ENCODE data around the gene CYTH3. TPM values are rescaled to one million over a fixed set of nuclear protein-coding genes. Genes with fewer than 3 reads are reported as not detected.

The CYTH3 gene
- total and polyA plus RNA-seq, 2 donors (not counting 3 experiments of a cell fraction or from before 2014, with no cell fraction given): 8.6 to 11.2 TPM

DNA sequence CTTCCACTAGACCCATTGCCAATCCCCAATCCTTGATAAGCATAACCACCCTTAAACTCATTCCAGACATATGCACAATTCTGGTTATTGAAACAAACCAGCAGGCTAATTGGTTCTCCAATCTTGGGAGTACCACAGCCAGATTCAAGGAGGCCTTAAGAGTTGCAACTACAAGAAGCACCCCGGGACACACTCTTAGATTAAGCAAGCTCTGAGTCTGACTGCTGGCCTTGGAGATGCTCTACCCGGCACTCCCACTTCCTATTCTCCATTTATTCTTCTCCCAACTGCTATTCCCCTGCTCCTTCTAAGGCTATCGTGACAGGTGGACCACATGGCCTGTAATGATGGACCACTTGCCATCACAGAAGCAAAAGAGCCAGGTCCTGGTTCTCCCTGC lies 40.3 kb downstream of the CYTH3 start:
- DNase-seq (ENCODE audit: low read depth, low spot score) (no peak), FAIRE-seq (no peak)
- H3K4me1 ChIP-seq (ENCODE audit: control insufficient read depth, extremely low read depth, insufficient read depth, low read length): peaks cover 9% of the 10 kb centered on the region
- H3K4me2 ChIP-seq (ENCODE audit: insufficient read depth, low read length): peak overlapping the region; percentile 38
- no peak overlapping the region for H3K27ac ChIP-seq (ENCODE audit: insufficient read depth, low read depth, low read length)
- no TSS peak for BruUV-seq (replicated peaks)
- TF ChIP-seq JUN (IDR thresholded peaks at IDR 0.05; ENCODE audit: borderline replicate concordance, insufficient read depth, insufficient read length, low read depth) (no peak), FOS (IDR thresholded peaks at IDR 0.05; ENCODE audit: borderline replicate concordance, insufficient read depth, low read length) (no peak), GATA2 (IDR thresholded peaks at IDR 0.05; ENCODE audit: insufficient read depth, insufficient read length, low read depth, low read length) (no peak), POLR2AphosphoS5 (IDR thresholded peaks at IDR 0.05; ENCODE audit: insufficient read depth, low read depth, low read length) (no peak), EZH2 (IDR thresholded peaks at IDR 0.05; ENCODE audit: borderline replicate concordance, low read depth, low read length, severe bottlenecking) (no peak), MAX (IDR thresholded peaks at IDR 0.05; ENCODE audit: insufficient read depth, insufficient read length) (no peak), POLR2A (IDR thresholded peaks at IDR 0.05; ENCODE audit: low read depth, low read length) (no peak), MYC (IDR thresholded peaks at IDR 0.05; ENCODE audit: low read depth, low read length) (no peak)
- TF ChIP-seq, protein P1, sequence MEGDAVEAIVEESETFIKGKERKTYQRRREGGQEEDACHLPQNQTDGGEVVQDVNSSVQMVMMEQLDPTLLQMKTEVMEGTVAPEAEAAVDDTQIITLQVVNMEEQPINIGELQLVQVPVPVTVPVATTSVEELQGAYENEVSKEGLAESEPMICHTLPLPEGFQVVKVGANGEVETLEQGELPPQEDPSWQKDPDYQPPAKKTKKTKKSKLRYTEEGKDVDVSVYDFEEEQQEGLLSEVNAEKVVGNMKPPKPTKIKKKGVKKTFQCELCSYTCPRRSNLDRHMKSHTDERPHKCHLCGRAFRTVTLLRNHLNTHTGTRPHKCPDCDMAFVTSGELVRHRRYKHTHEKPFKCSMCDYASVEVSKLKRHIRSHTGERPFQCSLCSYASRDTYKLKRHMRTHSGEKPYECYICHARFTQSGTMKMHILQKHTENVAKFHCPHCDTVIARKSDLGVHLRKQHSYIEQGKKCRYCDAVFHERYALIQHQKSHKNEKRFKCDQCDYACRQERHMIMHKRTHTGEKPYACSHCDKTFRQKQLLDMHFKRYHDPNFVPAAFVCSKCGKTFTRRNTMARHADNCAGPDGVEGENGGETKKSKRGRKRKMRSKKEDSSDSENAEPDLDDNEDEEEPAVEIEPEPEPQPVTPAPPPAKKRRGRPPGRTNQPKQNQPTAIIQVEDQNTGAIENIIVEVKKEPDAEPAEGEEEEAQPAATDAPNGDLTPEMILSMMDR (IDR thresholded peaks at IDR 0.05; ENCODE audit: extremely low read depth in 1 of 2, insufficient read depth in 1 of 2, low read depth in 1 of 2, low read length in 2 of 2): no peak
- H3K36me3 ChIP-seq (ENCODE audit: control insufficient read depth in 2 of 2, extremely low read depth in 1 of 2, insufficient read depth in 2 of 2, low read length in 2 of 2): no peaks in the 10 kb centered on the region
- H3K9ac ChIP-seq (replicated peaks; ENCODE audit: extremely low read depth, insufficient read depth, low read length): no peak overlapping the region
- POLR2A ChIA-PET: no interaction called here
- no peak overlapping the region for H3K4me3 ChIP-seq (replicated peaks in 1 of 3; ENCODE audit: insufficient read depth in 1 of 3, low read depth in 1 of 3, low read length in 3 of 3)
- H3K9me1 ChIP-seq (replicated peaks; ENCODE audit: control insufficient read depth, extremely low read depth, insufficient read depth, low read length): no peaks in the 10 kb centered on the region
- dilution Hi-C loops (cut with MboI; ENCODE audit: extremely low pct_ligation_motif_present, low sequenced_read_pairs): no loop called here
- no peaks in the 10 kb centered on the region for H3K79me2 ChIP-seq (ENCODE audit: control insufficient read depth, insufficient read depth, low read length)
- no peaks in the 10 kb centered on the region for H3K9me3 ChIP-seq (replicated peaks; ENCODE audit: control insufficient read depth, insufficient read depth, low read length)
- CTCF ChIA-PET: interaction anchor here (1.4 kb wide), 1 partner anchor 86 kb away, joined by 3 read pairs; no protein-coding TSS in a partner anchor
- H4K20me1 ChIP-seq (replicated peaks; ENCODE audit: control insufficient read depth, extremely low read depth, insufficient read depth, low read length): no peaks in the 10 kb centered on the region
- no peaks in the 10 kb centered on the region for H3K27me3 ChIP-seq (ENCODE audit: control insufficient read depth in 2 of 2, insufficient read depth in 2 of 2, low read length in 2 of 2)
- intact Hi-C loops (cut with micrococcal nuclease): loop anchor here (5.0 kb wide), 1 partner anchor 40 kb away; the partner anchor contains the start of gene CYTH3
- no peak overlapping the region for H2AFZ ChIP-seq (ENCODE audit: low read depth, low read length)

Data from endothelial cell of umbilical vein (primary cell).